ENCODE results near the gene TRIM69. TPM values are rescaled to one million over a fixed set of nuclear protein-coding genes. Genes with fewer than 3 reads are reported as not detected.

Gene TRIM69
- total and polyA plus RNA-seq, 2 of the 4 experiments (the other 2 are of a cell fraction): 5.3 to 7.7 TPM

GRCh38 chr15:44798826-44799225 lies 62.5 kb downstream of the TRIM69 start:
- DNase-seq (no peak), ATAC-seq (ENCODE audit: low read depth) (peak; percentile 46; the same call in 1 of the 2 replicates)
- intact Hi-C loops (cut with micrococcal nuclease): no loop called here
- Histone ChIP-seq H3K4me2 (ENCODE audit: low read depth, low read length) (no peak overlapping the region), H2BK5ac (ENCODE audit: low read depth, low read length, poor library complexity, severe bottlenecking) (no peak overlapping the region), H3K9me1 (ENCODE audit: insufficient read depth, low read length) (no peaks in the 10 kb centered on the region), H3K27ac (ENCODE audit: insufficient read depth, low read length) (no peak overlapping the region), H2BK20ac (ENCODE audit: low read depth, low read length) (no peak overlapping the region), H2BK15ac (ENCODE audit: low read depth, low read length) (no peak overlapping the region), H3K4ac (ENCODE audit: low read depth, low read length) (no peak overlapping the region), H2AFZ (replicated peaks; ENCODE audit: low read length, poor library complexity) (no peak overlapping the region), H3K9ac (ENCODE audit: low read depth, low read length) (no peak overlapping the region), H4K20me1 (ENCODE audit: insufficient read depth, low read length) (no peaks in the 10 kb centered on the region), H2AK5ac (ENCODE audit: low read depth, low read length) (no peak overlapping the region), H4K5ac (ENCODE audit: low read depth, low read length) (no peak overlapping the region), H3K36me3 (ENCODE audit: control insufficient read depth, insufficient read depth, low read length) (no peaks in the 10 kb centered on the region), H3K9me3 (ENCODE audit: control insufficient read depth, insufficient read depth, low read length) (no peaks in the 10 kb centered on the region), H2AK9ac (replicated peaks; ENCODE audit: low read depth, low read length, poor library complexity) (no peak overlapping the region), H3K27me3 (ENCODE audit: control insufficient read depth, insufficient read depth, low read length) (peaks cover 3% of the 10 kb centered on the region), H3K18ac (ENCODE audit: low read depth, low read length) (no peak overlapping the region), H3K14ac (replicated peaks; ENCODE audit: low read depth, low read length) (no peak overlapping the region), H4K8ac (ENCODE audit: low read depth in 2 of 2, low read length in 2 of 2) (no peak overlapping the region), H3K23ac (ENCODE audit: low read depth, low read length) (no peak overlapping the region), H3K4me3 (ENCODE audit: insufficient read depth, low read depth, low read length) (no peak overlapping the region), H4K91ac (ENCODE audit: insufficient read depth, low read depth, low read length) (no peak overlapping the region), H3K56ac (ENCODE audit: extremely low read depth, insufficient read depth, low read length) (no peak overlapping the region), H3K4me1 (ENCODE audit: control insufficient read depth, insufficient read depth, low read length) (no peaks in the 10 kb centered on the region), H3K79me1 (ENCODE audit: low read depth in 1 of 2, low read length in 2 of 2) (no peaks in the 10 kb centered on the region), H2BK120ac (ENCODE audit: low read depth, low read length) (no peak overlapping the region)
- no peak for TF ChIP-seq RCOR1 (IDR thresholded peaks at IDR 0.05; ENCODE audit: insufficient replicate concordance, low read length)
- no peak for TF ChIP-seq ELK1 (IDR thresholded peaks at IDR 0.05; ENCODE audit: borderline replicate concordance, low read depth, low read length)
- no peak for TF ChIP-seq CTCF (conservative IDR thresholded peaks at IDR 0.05; ENCODE audit: low read depth, low read length)
- TF ChIP-seq POLR2A (IDR thresholded peaks at IDR 0.05; ENCODE audit: low read depth, low read length): no peak
- no peak for TF ChIP-seq NFE2L2 (IDR thresholded peaks at IDR 0.05; ENCODE audit: low read depth, low read length)
- TF ChIP-seq CEBPB (IDR thresholded peaks at IDR 0.05; ENCODE audit: low read depth, low read length): no peak
- TF ChIP-seq BHLHE40 (IDR thresholded peaks at IDR 0.05; ENCODE audit: low read depth, low read length): no peak
- TF ChIP-seq CHD1 (IDR thresholded peaks at IDR 0.05; ENCODE audit: low read depth, low read length): no peak
- TF ChIP-seq RAD21 (IDR thresholded peaks at IDR 0.05; ENCODE audit: low read length): no peak
- TF ChIP-seq FOS (IDR thresholded peaks at IDR 0.05; ENCODE audit: low read depth, low read length): no peak
- no peak for TF ChIP-seq MAZ (IDR thresholded peaks at IDR 0.05; ENCODE audit: borderline replicate concordance, low read depth, low read length)
- TF ChIP-seq MXI1 (IDR thresholded peaks at IDR 0.05; ENCODE audit: borderline replicate concordance, low read depth, low read length): no peak
- TF ChIP-seq USF2 (IDR thresholded peaks at IDR 0.05; ENCODE audit: low read depth, low read length): no peak
- TF ChIP-seq MAFK (IDR thresholded peaks at IDR 0.05; ENCODE audit: low read depth, low read length): no peak
- TF ChIP-seq RFX5 (IDR thresholded peaks at IDR 0.05; ENCODE audit: low read depth, low read length): no peak
- POLR2A ChIA-PET (ENCODE audit: unreplicated experiment): no interaction called here
- WGBS, 2 experiments (ENCODE audit: extremely low coverage in 2 of 2, insufficient read length in 1 of 2): no CpG with 5 or more reads among the region's 3 CpGs
- CTCF ChIA-PET: no interaction called here
- dilution Hi-C loops (cut with HindIII; ENCODE audit: low sequenced_read_pairs, unreplicated experiment): no loop called here
- in situ Hi-C loops (cut with MboI; ENCODE audit: low sequenced_read_pairs): no loop called here
- BruUV-seq (replicated peaks): no TSS peak

Data from IMR-90 (cell line).